Measurements from ENCODE around the gene ERVMER34-1.

The ERVMER34-1 gene

GRCh38 chr4:52716364-52717151 is 34.7 kb downstream of the ERVMER34-1 start:
- DNase-seq, result no peak

- no peak for DNase-seq
Observed at GRCh38 chr4:52715914-52716313, 35.3 kb downstream of the ERVMER34-1 start.

GRCh38 chr4:52715255-52715897 is 35.8 kb downstream of the ERVMER34-1 start:
- no peak for DNase-seq

GRCh38 chr4:52714597-52715254 is 36.5 kb downstream of the ERVMER34-1 start:
- DNase-seq, result no peak

GRCh38 chr4:52713456-52713937 is 37.7 kb downstream of the ERVMER34-1 start:
- DNase-seq, result no peak

GRCh38 chr4:52712251-52713130 is 38.7 kb downstream of the ERVMER34-1 start:
- DNase-seq, result peak; percentile 93

GRCh38 chr4:52711834-52712250 is 39.4 kb downstream of the ERVMER34-1 start:
- DNase-seq, result no peak

- DNase-seq, result no peak
Observed at GRCh38 chr4:52711272-52711671, 40.0 kb downstream of the ERVMER34-1 start.

- DNase-seq, result no peak
Observed at GRCh38 chr4:52709155-52709554, 42.1 kb downstream of the ERVMER34-1 start.

- no peak for DNase-seq
Observed at GRCh38 chr4:52704661-52705060, 46.6 kb downstream of the ERVMER34-1 start.

- DNase-seq, result no peak
Observed at GRCh38 chr4:52704133-52704532, 47.1 kb downstream of the ERVMER34-1 start.

- DNase-seq, result no peak
Observed at GRCh38 chr4:52701207-52701606, 50.0 kb downstream of the ERVMER34-1 start.

- no peak for DNase-seq
Observed at GRCh38 chr4:52694936-52695335, 56.3 kb downstream of the ERVMER34-1 start.

GRCh38 chr4:52693492-52693891 is 57.7 kb downstream of the ERVMER34-1 start:
- DNase-seq, result no peak

Measured in inflammatory macrophage treated with lipopolysaccharide for 1 hour (primary cell).